NT2/D1 (cell line): Measurements from ENCODE around the gene KDM6B.

Source experiments
- SUZ12 ChIP-seq: IDR thresholded peaks from 2 replicates; pipeline ENCODE4 v1.6.1; 2011; ENCODE audit not compliant: insufficient read length, insufficient read depth; ENCODE audit errors: extremely low read depth
- YY1 ChIP-seq: IDR thresholded peaks from 2 replicates; pipeline ENCODE4 v1.6.1; 2011; ENCODE audit not compliant: insufficient read length, insufficient read depth
- ZNF274 ChIP-seq: IDR thresholded peaks from 2 replicates; pipeline ENCODE4 v1.6.1; 2011; ENCODE audit warnings: mild to moderate bottlenecking, low read depth, low read length

DNA sequence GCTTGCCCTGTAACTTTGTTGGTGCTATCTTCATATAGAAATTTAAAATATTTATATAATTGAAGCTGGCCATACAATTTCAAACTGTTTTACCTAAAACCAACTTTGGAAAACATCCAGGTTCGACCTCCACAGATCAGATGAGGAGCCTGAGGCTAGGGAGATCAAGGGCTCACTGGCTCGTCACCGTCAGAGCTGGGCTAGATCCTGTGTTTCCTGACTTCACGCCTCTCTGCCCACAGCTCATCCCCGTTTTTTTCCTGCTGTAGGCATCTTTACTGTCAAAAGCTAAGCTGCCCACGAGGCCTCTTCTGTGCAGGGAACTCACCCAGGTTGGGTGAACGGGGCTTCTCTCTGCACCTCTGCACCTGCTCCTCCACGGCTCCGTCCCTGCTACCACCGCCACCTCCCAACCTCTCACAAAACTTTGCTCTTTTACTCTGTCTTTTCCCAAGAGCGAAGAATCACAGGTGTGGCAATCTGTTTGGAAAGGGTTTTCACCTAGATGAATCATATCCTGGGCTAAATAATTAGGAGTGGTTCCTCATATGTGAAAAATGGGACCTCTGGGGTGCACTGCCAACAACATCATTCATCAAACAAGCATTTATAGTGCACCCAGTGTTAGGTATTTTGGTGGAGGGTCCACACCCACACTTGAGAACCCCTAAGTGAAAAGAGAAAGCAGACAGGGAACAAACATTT, 24.8 kb upstream of the KDM6B start:
- TF ChIP-seq YY1 (no peak), ZNF274 (no peak), SUZ12 (no peak)
